Fibroblast of skin of back (primary cell): ENCODE measurements around the gene UGT1A7.

Experiments
- DNase-seq: peaks from one replicate; pipeline ENCODE4 v3.0.0-alpha.2; 2013

The UGT1A7 gene

GRCh38 chr2:233819884-233820773 is 138.4 kb downstream of the UGT1A7 start:
- DNase-seq = no peak

GRCh38 chr2:233820774-233821105 is 139.0 kb downstream of the UGT1A7 start:
- DNase-seq = no peak

- DNase-seq = no peak
These were observed 139.5 kb downstream of the UGT1A7 start for GRCh38 chr2:233821196-233821595.

GRCh38 chr2:233821709-233822100 is 140.0 kb downstream of the UGT1A7 start:
- DNase-seq = no peak

- no peak for DNase-seq
These were observed 140.5 kb downstream of the UGT1A7 start for GRCh38 chr2:233822101-233822771.
